GM23338 (cell line): ENCODE data around the gene AP4B1.
"Not testable (repeated sequence)": the region's sequence is repeated elsewhere in the genome, so short reads cannot be mapped to it uniquely, and the experiment has no call there.

Source experiments
- CREB1 ChIP-seq: fragments of 250-450 bp; sonication (Bioruptor Pico); IDR thresholded peaks from 2 replicates; pipeline ENCODE4 v1.5.0; 2020; ENCODE audit warnings: low read depth, mild to moderate bottlenecking, moderate library complexity
- CTCF ChIP-seq, 2 experiments: fragments of 200-600 bp in 1 of 2; sonication (generic) in 1 of 2; conservative IDR thresholded peaks; 2 replicates each; pipeline versions ENCODE4 v1.5.1 to v1.6.1; 2016 to 2017; ENCODE audit warnings: antibody characterized with exemption in 2 of 2, low read depth in 2 of 2, mild to moderate bottlenecking in 2 of 2, moderate library complexity in 1 of 2
- EZH2 ChIP-seq: fragments of 200-600 bp; sonication (generic); IDR thresholded peaks from one replicate; pipeline ENCODE4 v1.8.0; 2017; ENCODE audit warnings: antibody characterized with exemption, mild to moderate bottlenecking, low read depth; ENCODE audit not compliant: unreplicated experiment
- EZH2phosphoT487 ChIP-seq: fragments of 200-600 bp; sonication (generic); IDR thresholded peaks from one replicate; pipeline ENCODE4 v1.8.1; 2018; ENCODE audit warnings: antibody characterized with exemption; ENCODE audit not compliant: unreplicated experiment
- JUNB ChIP-seq: IDR thresholded peaks from one replicate; pipeline ENCODE4 v1.6.1; 2016; ENCODE audit warnings: antibody characterized with exemption; ENCODE audit not compliant: unreplicated experiment
- POLR2AphosphoS5 ChIP-seq: IDR thresholded peaks from 2 replicates; pipeline ENCODE4 v1.6.1; 2016; ENCODE audit warnings: antibody characterized with exemption, low read depth
- TF ChIP-seq, protein P1 (sequence below): fragments of 250-450 bp; sonication (Bioruptor Pico); IDR thresholded peaks from 2 replicates; pipeline ENCODE4 v1.5.0; 2020; ENCODE audit warnings: mild to moderate bottlenecking, moderate library complexity
- TF ChIP-seq, protein P2 (sequence below): IDR thresholded peaks from one replicate; pipeline ENCODE4 v1.6.1; 2018; ENCODE audit warnings: antibody characterized with exemption; ENCODE audit not compliant: unreplicated experiment

GRCh38 chr1:113852694-113853093 is 51.9 kb downstream of the AP4B1 start:
- TF ChIP-seq CTCF (conservative IDR thresholded peaks at IDR 0.05; ENCODE audit: low read depth in 2 of 2); EZH2phosphoT487; EZH2; POLR2AphosphoS5; CREB1 (CRISPR knock-in tag); JUNB: not testable (repeated sequence)
- TF ChIP-seq, protein P1, sequence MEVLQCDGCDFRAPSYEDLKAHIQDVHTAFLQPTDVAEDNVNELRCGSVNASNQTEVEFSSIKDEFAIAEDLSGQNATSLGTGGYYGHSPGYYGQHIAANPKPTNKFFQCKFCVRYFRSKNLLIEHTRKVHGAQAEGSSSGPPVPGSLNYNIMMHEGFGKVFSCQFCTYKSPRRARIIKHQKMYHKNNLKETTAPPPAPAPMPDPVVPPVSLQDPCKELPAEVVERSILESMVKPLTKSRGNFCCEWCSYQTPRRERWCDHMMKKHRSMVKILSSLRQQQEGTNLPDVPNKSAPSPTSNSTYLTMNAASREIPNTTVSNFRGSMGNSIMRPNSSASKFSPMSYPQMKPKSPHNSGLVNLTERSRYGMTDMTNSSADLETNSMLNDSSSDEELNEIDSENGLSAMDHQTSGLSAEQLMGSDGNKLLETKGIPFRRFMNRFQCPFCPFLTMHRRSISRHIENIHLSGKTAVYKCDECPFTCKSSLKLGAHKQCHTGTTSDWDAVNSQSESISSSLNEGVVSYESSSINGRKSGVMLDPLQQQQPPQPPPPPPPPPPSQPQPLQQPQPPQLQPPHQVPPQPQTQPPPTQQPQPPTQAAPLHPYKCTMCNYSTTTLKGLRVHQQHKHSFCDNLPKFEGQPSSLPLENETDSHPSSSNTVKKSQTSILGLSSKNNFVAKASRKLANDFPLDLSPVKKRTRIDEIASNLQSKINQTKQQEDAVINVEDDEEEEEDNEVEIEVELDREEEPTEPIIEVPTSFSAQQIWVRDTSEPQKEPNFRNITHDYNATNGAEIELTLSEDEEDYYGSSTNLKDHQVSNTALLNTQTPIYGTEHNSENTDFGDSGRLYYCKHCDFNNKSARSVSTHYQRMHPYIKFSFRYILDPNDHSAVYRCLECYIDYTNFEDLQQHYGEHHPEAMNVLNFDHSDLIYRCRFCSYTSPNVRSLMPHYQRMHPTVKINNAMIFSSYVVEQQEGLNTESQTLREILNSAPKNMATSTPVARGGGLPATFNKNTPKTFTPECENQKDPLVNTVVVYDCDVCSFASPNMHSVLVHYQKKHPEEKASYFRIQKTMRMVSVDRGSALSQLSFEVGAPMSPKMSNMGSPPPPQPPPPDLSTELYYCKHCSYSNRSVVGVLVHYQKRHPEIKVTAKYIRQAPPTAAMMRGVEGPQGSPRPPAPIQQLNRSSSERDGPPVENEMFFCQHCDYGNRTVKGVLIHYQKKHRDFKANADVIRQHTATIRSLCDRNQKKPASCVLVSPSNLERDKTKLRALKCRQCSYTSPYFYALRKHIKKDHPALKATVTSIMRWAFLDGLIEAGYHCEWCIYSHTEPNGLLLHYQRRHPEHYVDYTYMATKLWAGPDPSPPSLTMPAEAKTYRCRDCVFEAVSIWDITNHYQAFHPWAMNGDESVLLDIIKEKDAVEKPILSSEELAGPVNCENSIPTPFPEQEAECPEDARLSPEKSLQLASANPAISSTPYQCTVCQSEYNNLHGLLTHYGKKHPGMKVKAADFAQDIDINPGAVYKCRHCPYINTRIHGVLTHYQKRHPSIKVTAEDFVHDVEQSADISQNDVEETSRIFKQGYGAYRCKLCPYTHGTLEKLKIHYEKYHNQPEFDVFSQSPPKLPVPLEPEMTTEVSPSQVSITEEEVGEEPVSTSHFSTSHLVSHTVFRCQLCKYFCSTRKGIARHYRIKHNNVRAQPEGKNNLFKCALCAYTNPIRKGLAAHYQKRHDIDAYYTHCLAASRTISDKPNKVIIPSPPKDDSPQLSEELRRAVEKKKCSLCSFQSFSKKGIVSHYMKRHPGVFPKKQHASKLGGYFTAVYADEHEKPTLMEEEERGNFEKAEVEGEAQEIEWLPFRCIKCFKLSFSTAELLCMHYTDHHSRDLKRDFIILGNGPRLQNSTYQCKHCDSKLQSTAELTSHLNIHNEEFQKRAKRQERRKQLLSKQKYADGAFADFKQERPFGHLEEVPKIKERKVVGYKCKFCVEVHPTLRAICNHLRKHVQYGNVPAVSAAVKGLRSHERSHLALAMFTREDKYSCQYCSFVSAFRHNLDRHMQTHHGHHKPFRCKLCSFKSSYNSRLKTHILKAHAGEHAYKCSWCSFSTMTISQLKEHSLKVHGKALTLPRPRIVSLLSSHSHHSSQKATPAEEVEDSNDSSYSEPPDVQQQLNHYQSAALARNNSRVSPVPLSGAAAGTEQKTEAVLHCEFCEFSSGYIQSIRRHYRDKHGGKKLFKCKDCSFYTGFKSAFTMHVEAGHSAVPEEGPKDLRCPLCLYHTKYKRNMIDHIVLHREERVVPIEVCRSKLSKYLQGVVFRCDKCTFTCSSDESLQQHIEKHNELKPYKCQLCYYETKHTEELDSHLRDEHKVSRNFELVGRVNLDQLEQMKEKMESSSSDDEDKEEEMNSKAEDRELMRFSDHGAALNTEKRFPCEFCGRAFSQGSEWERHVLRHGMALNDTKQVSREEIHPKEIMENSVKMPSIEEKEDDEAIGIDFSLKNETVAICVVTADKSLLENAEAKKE: not testable (repeated sequence)
- TF ChIP-seq, protein P2, sequence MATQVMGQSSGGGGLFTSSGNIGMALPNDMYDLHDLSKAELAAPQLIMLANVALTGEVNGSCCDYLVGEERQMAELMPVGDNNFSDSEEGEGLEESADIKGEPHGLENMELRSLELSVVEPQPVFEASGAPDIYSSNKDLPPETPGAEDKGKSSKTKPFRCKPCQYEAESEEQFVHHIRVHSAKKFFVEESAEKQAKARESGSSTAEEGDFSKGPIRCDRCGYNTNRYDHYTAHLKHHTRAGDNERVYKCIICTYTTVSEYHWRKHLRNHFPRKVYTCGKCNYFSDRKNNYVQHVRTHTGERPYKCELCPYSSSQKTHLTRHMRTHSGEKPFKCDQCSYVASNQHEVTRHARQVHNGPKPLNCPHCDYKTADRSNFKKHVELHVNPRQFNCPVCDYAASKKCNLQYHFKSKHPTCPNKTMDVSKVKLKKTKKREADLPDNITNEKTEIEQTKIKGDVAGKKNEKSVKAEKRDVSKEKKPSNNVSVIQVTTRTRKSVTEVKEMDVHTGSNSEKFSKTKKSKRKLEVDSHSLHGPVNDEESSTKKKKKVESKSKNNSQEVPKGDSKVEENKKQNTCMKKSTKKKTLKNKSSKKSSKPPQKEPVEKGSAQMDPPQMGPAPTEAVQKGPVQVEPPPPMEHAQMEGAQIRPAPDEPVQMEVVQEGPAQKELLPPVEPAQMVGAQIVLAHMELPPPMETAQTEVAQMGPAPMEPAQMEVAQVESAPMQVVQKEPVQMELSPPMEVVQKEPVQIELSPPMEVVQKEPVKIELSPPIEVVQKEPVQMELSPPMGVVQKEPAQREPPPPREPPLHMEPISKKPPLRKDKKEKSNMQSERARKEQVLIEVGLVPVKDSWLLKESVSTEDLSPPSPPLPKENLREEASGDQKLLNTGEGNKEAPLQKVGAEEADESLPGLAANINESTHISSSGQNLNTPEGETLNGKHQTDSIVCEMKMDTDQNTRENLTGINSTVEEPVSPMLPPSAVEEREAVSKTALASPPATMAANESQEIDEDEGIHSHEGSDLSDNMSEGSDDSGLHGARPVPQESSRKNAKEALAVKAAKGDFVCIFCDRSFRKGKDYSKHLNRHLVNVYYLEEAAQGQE: not testable (repeated sequence)
